ENCODE data around the gene KCTD7.
"Not testable (repeated sequence)": the region's sequence is repeated elsewhere in the genome, so short reads cannot be mapped to it uniquely, and the experiment has no call there.

The KCTD7 gene

DNA sequence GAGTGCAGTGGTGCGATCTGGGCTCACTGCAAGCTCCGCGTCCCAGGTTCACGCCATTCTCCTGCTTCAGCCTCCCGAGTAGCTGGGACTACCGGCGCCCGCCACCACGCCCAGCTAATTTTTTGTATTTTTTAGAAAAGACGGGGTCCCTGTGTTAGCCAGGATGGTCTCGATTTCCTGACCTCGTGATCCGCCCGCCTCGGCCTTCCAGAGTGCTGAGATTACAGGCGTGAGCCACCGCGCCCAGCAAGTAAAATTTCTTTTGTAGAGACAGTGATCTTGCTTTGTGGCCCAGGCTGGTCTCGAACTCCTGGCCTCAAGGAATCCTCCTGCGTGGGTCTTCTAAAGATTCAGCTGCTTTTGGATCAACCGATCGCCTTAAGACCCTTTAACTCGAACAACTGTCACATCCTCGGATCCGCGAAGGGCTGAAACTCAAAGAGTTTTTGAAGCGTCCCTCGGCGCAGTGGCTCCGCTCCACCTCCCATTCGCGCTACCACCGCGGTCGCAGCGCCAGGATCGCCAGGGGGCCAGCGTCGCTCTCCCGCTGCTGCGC, 25.1 kb downstream of the KCTD7 start:
- not testable (repeated sequence) for DNase-seq (ENCODE audit: low read depth in 4 of 4, low spot score in 1 of 4)

DNA sequence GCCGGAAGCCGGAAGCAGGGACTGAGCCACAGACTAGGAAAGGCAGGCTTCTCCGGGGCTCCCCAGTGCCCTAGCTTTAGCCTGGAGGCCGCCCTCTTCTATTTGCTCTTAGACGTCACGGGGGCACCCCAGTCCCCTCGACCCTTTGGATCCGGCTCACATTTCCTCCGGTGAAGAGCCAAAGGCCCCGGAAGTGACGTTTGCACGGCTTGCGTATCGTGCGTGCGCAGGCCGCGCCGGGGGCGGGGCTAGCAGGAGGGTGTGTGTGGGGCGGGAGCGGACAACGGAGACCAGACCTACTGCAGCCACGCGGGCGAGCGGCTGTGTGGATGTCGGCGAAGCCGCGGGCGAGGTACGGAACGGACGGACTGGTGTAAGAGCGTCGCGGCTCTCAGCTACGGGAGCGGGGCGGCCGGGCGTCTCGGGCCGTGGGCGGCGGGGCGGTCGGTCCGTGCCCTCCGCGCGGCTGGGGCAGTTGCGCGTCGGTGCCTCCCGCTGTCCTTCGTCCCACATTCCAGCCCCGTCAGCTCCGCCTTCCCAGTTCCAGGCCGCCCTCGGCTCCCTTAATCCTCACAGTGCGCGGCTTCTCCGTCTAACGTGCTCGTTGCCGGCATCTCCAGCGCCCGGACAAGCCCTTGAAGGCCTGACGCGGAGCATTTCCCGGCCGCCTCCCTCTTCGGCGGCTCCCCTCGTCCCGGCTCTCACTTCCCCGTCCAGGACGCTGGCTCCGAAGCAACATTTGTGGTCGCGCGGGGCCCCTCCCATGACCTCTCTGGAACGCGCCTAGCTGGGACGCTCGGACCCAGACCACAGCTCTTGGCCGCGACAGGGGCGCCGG, 25.8 kb downstream of the KCTD7 start:
- peak; percentile 94 to 97 (median 96) for DNase-seq (ENCODE audit: low read depth in 4 of 4, low spot score in 1 of 4)

DNA sequence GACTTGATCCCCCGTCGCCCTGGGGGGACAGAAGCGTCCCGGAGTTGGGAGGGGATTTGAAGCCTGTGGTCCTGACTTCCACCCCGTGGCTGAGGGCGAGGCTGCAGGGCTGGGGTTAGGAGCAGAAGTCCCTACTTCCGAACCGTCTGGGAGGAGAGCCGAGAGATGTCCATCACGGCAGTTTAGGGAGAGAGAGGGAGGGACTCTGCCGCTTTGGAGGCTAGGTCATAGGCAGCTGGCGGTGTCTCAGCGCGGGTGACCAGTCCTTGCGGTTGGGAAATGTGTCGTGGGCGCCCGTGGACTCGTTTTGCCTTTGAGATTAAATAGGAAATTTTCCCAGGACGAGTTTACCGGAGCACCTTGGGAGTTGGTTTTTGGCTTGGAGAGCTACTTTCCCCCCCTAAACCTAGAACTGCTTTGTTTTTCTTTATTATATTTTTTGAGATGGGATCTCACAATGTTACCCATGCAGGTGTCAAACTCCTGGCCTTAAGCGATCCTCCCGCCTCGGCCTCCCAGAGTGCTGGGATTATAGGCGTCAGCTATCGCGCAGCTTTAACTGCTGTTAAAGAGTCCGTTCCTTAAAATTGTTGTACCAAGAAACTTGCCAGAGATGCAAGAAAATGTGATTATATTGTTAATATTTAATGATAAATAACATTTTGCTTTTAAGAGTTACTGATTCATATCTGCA, 26.6 kb downstream of the KCTD7 start:
- peak in 1 of 4 experiments; percentile 13 for DNase-seq (ENCODE audit: low read depth in 4 of 4, low spot score in 1 of 4)

DNA sequence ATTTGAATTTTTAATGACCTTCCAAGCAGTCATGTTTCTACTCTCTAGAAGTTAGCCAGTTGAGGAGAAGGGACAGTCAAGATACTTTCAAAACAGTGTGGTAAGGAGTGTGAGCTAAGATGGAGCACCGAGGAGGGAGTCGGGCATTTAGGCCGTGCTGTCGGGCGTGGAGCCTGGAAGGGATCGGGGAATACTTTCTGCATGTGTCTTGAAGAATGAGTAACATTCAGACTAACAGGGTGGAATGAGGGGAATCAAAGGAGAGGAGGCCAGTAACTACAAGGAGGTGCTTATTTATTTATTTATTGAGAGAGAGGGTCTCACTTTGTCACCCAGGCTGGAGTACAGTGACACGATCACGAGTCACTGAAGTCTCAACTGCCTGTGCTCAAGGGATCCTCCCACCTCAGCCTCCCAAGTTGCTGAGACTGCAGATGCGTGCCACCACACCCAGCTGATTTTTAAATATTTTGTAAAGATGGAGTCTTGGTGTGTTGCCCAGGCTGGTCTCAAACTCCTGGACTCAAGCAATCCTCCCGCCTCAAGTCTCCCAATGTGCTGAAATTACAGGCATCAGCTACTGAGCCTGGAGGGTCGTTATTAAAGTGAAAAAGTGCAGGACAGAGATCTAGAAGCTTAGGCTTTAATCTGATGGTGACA, 27.3 kb downstream of the KCTD7 start:
- DNase-seq (ENCODE audit: low read depth in 4 of 4, low spot score in 1 of 4), result not testable (repeated sequence)

- DNase-seq (ENCODE audit: low read depth in 4 of 4, low spot score in 1 of 4), result no peak
Observed at GRCh38 chr7:66657798-66658197, 29.1 kb downstream of the KCTD7 start.

DNA sequence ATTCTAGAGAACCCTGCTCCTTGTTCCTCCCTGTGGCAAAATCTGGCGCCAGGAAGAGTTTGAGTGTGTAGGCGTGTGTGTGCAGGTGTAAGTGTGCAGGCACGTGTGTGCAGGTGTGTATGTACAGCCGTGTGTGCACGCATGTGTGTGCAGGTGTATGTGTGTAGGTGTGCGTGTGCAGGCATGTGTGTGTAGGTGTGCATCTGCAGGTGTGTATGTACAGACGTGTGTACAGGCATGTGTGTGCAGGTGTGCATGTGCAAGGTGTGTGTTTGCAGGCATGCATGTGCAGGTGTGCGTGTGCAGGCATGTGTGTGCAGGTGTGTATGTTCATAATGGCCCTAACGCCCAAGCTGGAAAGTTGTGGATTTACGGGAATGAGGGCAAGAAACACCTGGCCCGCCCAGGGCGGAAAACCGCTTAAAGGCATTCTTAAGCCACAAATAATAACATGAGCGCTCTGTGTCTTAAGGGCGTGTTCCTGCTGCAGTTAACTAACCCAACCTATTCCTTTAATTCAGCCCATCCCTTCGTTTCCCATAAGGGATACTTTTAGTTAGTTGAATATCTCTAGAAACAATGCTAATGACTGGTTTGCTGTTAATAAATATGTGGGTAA, 34.1 kb downstream of the KCTD7 start:
- DNase-seq (ENCODE audit: low read depth in 4 of 4, low spot score in 1 of 4), result no peak

GRCh38 chr7:66664590-66665293, 36.1 kb downstream of the KCTD7 start:
- no peak for DNase-seq (ENCODE audit: low read depth in 4 of 4, low spot score in 1 of 4)

- no peak for DNase-seq (ENCODE audit: low read depth in 4 of 4, low spot score in 1 of 4)
Observed at GRCh38 chr7:66666313-66666952, 37.8 kb downstream of the KCTD7 start.

GRCh38 chr7:66667023-66667728, 38.5 kb downstream of the KCTD7 start:
- DNase-seq (ENCODE audit: low read depth in 4 of 4, low spot score in 1 of 4), result no peak

- DNase-seq (ENCODE audit: low read depth in 4 of 4, low spot score in 1 of 4), result no peak
Observed at GRCh38 chr7:66668112-66668511, 39.4 kb downstream of the KCTD7 start.

DNA sequence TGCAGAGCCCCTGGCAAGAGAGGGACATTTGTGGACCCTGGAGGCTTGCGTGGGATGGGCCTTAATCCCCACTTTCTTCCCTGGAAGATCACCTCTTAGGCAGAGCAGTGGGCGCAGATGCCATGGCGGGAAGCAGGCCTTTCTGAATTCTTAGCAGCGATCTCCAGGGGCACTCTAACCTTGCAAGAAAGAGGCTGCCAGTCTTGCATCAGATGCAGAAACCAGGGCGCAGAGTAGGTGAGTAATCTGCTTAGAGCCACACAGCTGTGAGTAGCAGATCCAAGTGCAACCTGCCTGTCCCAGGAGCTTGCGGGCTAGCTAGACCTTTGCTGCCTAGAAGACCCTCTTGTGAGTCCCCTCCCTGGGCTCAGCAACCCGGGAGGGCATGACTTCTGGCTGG, 40.0 kb downstream of the KCTD7 start:
- DNase-seq (ENCODE audit: low read depth in 4 of 4, low spot score in 1 of 4), result no peak

DNA sequence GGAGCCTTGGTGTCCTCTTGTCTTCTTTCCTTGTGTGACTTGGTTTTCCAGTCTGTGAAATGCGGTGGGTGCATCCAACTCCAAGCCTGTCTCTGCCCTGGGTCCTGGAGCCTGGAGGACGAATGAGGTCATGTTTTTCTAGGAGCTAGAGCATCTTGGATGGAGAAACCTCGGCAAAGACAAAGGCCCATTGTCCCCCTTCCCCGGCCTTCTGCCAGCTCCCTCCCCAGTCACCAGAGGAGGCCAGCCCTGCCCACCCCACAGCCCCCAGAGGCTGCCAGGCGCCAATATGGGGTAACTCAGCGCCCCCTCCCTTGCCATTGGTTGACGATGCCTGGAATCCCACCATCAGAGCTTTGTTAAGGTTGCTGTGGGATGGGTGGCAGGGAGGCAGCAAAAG, 40.4 kb downstream of the KCTD7 start:
- no peak for DNase-seq (ENCODE audit: low read depth in 4 of 4, low spot score in 1 of 4)

- no peak for DNase-seq (ENCODE audit: low read depth in 4 of 4, low spot score in 1 of 4)
Observed at GRCh38 chr7:66669496-66669895, 40.8 kb downstream of the KCTD7 start.

GRCh38 chr7:66671034-66671433, 42.4 kb downstream of the KCTD7 start:
- DNase-seq (ENCODE audit: low read depth in 4 of 4, low spot score in 1 of 4), result no peak

GRCh38 chr7:66671486-66671885, 42.8 kb downstream of the KCTD7 start:
- DNase-seq (ENCODE audit: low read depth in 4 of 4, low spot score in 1 of 4), result not testable (repeated sequence)

DNA sequence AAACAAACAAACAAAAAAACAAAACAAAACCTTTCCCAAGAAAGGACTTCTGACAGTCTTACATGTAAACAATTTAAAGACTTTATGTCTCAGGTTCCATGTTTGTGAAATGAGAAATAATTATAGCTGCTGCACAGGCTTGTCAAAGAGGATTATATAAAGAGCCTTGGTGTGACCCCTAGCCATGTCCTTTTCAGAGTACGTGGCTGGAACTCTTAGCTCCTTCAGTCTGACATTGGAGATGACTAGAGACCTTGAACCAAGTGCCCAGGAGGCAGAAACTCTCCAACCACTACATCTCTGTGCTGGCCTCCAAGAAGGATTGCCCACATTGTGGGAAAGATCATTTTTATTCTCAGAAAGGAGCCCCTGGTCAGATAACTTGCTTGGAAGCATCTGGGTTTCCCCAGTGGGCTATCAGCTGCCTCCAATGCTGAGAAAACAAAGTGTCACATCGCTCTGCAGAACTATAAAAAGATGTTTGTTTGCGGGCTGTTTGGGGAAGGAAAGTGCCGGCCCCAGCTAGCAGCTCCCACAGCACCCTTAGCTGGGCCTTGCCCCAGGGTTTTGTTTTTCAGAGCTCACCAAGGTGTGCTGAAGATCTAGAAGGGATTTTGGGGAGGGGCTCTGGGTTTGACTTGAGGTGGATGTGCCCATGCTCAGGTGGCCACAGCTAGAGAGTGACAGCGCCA, 43.9 kb downstream of the KCTD7 start:
- DNase-seq (ENCODE audit: low read depth in 4 of 4, low spot score in 1 of 4), result not testable (repeated sequence)

DNA sequence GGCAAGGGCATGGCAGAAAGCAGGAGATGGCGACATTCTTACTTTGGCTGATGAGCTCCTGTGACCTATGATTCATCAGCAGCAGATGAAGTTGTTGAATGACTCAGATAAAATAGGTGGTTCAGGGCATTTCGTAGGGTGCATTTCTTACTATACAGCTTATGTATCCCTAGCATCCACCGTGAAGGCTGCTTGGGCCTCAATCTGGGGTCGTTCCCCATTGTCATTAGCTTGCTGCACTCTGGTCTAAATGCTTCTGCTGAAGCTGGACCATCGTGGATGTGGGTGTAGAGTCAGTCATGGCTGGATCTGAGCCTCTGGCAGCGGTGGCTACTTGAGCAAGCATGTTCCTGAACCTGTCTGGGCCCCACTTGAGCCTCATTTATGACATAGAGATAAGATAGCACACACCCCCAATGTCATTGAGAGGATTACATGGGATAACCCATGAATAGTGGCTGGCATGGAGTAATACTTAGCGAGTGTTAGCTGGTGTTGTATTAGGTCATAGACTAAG, 44.5 kb downstream of the KCTD7 start:
- DNase-seq (ENCODE audit: low read depth in 4 of 4, low spot score in 1 of 4), result not testable (repeated sequence)

DNA sequence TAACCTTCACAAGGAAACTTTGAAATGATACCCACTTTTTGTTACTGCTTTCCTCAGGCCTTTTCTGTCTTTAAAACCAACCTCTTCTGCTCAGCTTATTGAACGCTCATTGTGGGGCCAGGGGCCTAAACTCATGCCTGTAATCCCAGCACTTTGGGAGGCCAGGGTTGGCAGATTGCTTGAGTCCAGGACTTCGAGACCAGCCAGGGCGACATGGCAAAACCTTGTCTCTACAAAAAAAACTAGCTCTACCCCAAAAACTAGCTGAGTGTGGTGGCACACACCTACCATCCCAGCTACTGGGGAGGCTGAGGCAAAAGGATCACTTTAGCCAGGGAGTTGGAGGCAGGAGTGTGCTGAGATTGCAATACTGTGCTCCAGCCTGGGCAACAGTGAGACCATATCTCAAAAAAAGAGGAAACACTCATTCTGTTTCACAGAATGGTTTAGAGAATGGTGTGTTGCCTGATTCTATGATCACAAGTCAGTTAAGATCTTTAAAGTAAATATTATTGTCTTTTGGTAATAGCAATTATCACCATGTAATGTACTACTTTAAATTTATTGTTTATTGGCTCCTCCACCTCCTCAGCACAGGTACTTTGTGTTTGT, 51.1 kb downstream of the KCTD7 start:
- no peak for DNase-seq (ENCODE audit: low read depth in 4 of 4, low spot score in 1 of 4)

Measured in stimulated activated CD4-positive, alpha-beta T cell treated with anti-CD3 and anti-CD28 coated beads, Interleukin-1b, Interleukin-23, amount 100 ng/mL, for 24 hours (primary cell).